Measurements from ENCODE around the gene HS6ST1.
"Not testable (repeated sequence)": the region's sequence is repeated elsewhere in the genome, so short reads cannot be mapped to it uniquely, and the experiment has no call there.

HS6ST1 gene

DNA sequence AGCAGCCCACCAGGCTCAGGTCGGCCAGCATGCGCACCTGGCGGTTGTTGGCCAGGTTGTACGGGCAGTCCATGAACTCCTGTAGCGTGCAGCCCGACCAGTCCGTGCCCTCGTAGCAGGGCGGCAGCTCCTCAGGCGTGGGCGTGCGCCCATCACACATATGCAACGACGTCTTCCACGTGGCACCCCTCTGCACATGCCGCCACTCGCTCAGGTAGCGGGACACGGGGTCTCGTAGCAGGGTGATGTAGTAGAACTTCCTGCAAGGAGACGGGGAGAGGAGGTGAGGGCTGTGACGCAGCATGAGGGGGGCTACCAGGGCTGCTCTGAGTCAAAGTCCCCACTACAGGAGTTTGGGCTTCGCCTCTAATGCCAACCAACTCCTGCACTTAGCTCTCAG is 50.1 kb downstream of the HS6ST1 start:
- not testable (repeated sequence) for DNase-seq (ENCODE audit: low read depth, low spot score)

DNA sequence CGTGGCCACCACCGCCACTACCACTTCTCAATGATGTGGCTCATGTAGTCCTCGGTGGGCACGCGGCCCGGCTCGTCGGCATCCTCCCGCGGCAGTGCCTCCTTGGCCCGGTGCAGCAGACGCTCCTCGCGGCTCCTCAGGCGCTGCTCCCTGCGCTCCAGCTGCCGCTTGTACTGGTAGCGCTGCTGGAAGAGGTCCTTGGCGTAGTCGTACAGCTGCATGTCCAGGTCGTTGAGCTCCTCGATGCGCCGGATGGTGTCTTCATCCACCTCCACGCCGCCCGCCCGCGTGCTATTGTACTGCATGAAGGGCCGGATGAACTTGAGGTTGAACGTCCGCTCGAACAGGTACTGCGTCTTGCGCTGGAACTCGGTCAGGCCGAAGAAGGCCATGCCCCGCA is 50.5 kb downstream of the HS6ST1 start:
- not testable (repeated sequence) for DNase-seq (ENCODE audit: low read depth, low spot score)

DNA sequence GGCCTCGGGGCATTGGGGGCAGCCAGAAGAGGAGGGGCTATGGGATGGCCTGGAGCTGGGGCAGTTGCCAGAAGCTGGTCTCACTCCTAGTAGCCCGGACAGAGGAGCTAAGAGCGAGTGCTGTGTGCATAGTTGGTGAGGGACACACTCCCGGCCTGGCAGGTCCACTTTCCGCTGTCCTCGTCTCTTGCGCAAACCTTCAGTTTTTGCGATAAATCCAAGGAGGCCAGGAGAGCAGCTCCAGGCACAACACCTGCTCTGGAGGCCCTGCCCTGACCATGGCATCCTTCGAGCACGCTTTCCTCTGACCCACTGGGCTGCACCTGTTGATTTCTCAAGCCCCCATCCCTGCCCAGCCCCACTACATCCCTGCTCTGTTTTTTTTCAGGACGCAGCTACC is 51.0 kb downstream of the HS6ST1 start:
- DNase-seq (ENCODE audit: low read depth, low spot score): not testable (repeated sequence)

- not testable (repeated sequence) for DNase-seq (ENCODE audit: low read depth, low spot score)
These were observed 51.5 kb downstream of the HS6ST1 start for GRCh38 chr2:128267197-128267596.

DNA sequence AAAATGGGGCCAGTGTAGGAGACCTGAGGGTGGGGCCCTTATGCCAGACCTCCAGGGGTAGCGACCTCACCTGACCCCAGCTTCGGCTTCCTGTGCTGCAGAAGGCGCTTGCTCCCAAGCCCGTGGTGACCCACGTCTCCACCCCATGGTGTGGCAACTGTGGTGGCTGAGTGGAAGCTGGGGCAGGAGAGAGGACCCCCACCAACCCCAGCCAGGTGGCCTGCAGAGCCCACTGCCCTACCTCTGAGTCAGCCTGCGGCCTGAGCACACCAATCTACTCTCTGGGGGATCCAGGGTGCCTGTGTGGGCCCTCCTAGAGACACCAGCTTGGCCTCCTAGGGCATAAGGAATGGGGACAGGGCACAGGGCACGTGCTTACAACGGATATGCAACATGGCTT is 52.2 kb downstream of the HS6ST1 start:
- not testable (repeated sequence) for DNase-seq (ENCODE audit: low read depth, low spot score)

DNA sequence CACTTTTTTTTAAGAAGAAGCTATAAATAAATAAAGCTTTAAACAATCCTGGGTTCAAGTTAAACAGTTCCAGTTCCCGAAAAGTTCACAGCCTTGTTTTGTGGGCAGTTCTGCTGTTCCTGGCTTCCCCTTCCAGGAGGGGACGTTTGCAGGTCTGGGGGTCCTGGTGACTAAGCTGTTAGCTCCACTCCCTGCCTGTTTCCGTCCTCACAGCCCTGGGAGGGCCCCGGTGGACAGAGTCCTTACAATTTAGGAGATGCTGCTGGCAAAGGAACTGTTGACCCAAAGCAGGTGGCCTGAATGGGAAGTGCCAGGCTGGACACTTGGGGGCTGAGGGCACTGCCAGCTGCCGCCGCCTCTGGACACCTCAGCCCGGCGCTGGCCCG is 53.1 kb downstream of the HS6ST1 start:
- not testable (repeated sequence) for DNase-seq (ENCODE audit: low read depth, low spot score)

GRCh38 chr2:128264881-128265607 is 53.6 kb downstream of the HS6ST1 start:
- no peak for DNase-seq (ENCODE audit: low read depth, low spot score)

DNA sequence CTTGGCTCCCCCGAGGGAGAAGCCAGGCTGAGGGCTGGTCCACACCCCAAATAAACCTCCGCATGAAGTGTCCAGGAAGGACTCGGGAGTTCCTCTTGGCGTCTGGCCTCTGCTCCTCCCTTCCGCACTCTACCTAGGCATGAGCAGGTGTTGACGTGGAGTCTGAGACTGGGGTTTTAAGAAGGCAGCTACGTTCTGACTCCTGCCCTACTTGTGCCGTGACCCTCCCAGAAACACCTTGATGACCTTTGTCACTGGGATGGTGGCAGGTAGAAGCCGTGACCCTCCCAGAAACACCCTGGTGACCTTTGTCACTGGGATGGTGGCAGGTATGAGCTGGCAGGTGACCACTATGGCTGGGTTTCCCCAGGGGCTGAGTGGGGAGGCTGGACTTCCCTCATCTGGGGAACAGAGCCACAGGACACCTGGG is 54.8 kb downstream of the HS6ST1 start:
- DNase-seq (ENCODE audit: low read depth, low spot score): no peak

DNA sequence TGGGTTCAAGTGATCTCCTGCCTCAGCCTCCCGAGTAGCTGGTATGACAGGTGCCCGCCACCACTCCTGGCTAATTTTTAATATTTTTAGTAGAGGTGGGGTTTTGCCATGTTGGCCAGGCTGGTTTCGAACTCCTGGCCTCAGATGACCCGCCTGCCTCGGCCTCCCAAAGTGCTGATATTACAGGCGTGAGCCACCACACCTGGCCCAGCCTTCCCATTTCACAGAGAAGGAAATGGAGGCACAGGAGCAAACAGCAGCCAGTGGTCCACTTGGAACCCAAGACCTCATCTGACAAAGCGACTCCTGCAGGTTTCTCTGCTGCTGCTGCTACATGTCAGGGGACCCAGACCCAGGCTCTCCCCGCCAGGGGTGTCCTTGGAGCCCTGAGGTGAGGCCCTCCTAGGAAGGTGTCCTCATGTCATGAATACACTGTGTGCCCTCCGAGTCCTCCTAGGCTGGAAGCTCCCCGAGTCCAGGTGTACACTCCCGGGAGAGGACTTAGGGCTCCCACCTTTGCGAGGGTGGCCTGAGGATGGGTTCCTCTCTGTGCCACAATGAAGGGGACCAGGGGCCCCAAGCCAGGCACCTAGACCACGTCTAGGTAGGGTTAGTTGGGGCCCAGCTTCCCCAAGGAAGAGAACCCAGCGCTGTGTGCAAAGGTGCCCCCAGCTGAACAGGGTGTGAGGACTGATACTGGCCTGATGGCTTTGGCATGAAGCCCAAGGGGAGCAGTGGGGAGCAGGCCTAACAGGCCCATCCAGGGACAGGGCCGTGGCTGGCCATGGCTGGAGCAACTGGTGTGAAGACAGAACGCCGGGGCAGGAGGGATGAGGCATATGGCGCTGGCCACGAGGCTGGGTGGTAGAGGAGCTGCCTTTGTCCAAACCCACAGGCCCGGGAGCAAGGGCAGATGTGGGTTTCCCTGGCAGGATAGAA is 56.1 kb downstream of the HS6ST1 start:
- DNase-seq (ENCODE audit: low read depth, low spot score): no peak

GRCh38 chr2:128261245-128262128 is 57.2 kb downstream of the HS6ST1 start:
- DNase-seq (ENCODE audit: low read depth, low spot score): no peak

GRCh38 chr2:128260239-128261138 is 58.2 kb downstream of the HS6ST1 start:
- DNase-seq (ENCODE audit: low read depth, low spot score): no peak

- DNase-seq (ENCODE audit: low read depth, low spot score): no peak
These were observed 59.1 kb downstream of the HS6ST1 start for GRCh38 chr2:128259585-128259984.

GRCh38 chr2:128258218-128258617 is 60.5 kb downstream of the HS6ST1 start:
- DNase-seq (ENCODE audit: low read depth, low spot score): no peak

GRCh38 chr2:128252501-128252900 is 66.2 kb downstream of the HS6ST1 start:
- DNase-seq (ENCODE audit: low read depth, low spot score): no peak

GRCh38 chr2:128252086-128252485 is 66.6 kb downstream of the HS6ST1 start:
- not testable (repeated sequence) for DNase-seq (ENCODE audit: low read depth, low spot score)

DNA sequence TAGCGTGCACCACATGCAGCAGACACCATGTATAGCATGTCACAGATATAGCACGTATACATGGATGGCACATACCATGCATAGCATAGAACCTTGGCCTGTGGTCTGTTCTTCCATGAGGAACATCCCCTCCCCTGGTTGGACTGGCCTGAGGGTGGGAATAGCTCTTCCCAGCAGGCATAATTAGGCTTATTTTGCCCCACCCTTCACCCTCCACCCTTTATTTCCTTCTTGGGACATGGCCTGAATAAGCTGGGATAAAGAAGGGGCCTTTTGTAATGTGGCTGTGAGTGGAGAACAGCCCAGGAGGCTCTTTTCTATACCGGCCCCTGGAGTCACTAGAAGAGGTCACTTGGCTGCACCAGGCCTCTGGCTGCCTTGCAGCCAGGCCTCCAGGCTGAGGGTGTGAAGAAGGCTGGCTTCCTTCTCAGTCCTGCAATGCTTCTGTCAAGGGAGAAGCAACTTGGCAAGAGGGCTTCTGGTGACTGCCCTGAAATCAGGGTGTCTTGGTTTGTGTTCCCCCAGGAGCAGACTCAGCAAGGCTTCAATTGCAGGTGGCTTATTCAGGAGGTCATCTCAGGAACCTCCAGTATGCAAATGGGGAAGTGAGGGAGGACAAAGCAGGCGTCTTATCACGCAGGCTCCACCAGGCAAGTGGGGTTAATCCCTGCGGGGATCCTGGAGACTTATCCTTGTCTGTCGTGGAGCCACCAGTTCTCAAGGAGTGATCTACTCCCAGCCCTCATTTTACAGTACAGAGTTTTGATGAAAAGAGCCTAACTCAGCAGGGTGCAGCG is 68.2 kb downstream of the HS6ST1 start:
- DNase-seq (ENCODE audit: low read depth, low spot score): no peak

DNA sequence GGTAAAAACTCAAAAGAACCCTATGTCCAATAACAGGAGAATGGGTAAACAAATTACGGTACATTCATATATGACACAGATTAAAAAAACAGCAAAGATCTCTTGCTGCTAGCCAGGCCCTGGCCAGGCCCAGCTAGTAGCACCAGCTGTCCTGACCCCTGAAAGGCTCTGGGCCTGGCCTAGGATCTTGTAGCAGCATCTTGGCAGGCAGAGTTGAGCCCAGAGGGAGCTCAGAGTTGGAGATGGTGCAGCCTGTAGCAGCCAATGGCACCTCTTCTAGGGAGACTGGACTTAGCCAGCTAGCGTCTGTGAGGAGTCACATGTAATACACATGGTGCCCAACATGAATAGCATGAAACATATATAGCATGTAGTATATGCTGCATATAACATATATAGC is 69.1 kb downstream of the HS6ST1 start:
- DNase-seq (ENCODE audit: low read depth, low spot score): no peak

GRCh38 chr2:128245813-128246212 is 72.9 kb downstream of the HS6ST1 start:
- DNase-seq (ENCODE audit: low read depth, low spot score): no peak

DNA sequence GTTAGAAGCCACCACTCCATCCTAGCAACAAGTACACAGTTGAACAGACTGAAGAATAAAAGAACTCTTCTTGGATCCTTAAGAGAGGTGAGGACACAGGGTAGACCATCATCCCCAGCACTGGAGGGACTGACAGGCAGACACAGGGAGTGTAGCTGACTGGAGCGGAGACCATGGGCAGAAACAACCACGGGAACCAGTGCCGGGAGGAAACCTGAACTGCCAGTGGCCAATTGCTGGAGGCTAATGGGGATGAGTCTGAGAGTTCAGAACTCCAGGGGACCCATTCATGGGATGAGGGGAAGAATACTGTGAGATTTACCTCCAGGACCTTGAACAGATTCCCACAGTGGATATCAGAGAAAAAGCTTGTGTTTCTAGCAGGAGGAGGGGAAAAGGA is 76.8 kb downstream of the HS6ST1 start:
- DNase-seq (ENCODE audit: low read depth, low spot score): no peak
